Stimulated activated CD8-positive, alpha-beta memory T cell treated with anti-CD3 and anti-CD28 coated beads, Interleukin-15, amount 100 ng/mL, for 4 hours (primary cell): ENCODE measurements around the gene TGM4.

Experiments used
- DNase-seq, 2 donors: peaks; one replicate each; pipeline ENCODE4 v3.0.0-alpha.2; 2020; ENCODE audit warnings: low read depth in 2 of 2

TGM4 gene

DNA sequence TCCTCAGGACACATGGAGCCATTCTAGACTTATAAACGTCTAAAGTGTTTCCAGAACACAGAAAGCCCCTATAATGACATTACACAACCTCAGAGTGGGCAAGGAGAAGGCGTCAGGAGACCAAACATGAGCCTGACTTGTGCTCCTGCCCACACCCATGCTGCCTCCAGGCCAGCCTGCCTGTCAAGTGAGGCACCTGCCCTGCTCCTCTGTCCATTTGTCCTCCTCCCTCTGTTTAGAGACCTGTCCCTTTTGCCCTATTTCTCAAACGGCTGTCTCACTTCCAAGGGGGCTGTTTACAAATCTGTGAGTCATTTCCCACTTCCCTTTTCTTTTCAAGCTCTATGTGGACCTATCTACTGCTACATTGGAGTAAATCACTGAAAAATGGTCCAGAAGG lies 80.6 kb downstream of the TGM4 start:
- DNase-seq, result no peak

DNA sequence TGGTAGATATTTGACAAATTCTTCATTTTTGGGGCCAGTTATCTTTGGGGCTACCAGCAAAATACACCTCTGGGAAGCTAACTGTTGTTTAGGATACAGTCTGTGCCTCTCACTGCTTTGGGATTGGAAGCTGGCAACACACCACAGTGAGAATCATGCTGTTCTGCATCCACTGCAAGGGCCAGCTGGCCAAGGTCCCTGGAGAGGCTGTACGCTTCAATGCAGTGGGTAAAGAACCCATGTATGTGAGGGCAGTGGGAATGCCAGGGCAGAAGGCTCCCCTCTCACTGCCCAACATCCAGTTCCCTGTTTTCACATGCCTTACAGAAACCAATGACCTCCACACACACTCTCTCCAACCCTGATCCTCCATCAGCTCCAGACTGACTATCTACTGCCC lies 81.5 kb downstream of the TGM4 start:
- DNase-seq, result no peak

DNA sequence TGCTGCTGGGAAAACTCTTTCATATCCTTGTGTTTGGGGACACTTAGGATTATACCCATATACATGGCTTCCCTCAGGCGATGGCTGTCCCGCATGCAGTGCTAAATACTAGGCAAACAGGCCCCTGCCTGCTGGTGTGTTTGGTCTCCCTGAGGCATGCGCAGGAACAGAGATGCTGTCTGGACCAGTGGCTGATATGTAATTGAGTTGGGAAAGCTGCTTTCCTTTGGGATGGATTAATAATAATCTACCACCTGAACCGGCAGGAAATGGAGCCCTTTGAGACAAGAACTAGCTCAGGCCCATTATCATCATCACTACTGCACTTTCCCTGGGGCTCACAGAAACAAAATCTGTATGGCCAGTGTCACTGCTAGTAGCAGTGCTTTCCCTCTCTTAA lies 83.6 kb downstream of the TGM4 start:
- no peak for DNase-seq

DNA sequence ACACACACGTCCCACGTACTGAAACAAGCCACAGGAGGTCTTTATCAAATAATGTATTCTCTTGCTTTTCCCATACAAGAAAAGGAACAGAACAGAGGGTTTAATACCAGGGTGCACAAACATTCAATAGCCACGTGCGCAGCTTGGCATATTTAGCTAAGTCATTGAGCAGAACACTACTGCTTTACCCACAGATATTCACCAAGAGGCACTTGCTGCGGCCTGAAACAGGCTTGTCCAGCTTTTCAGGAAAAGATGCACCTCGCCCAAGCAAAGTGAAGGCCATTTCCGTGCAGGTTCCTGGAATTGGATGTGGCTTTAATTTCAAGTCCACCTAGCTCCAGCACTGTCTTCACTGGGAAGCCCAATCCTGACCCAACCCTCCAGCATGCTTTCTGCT lies 84.0 kb downstream of the TGM4 start:
- DNase-seq, result no peak

DNA sequence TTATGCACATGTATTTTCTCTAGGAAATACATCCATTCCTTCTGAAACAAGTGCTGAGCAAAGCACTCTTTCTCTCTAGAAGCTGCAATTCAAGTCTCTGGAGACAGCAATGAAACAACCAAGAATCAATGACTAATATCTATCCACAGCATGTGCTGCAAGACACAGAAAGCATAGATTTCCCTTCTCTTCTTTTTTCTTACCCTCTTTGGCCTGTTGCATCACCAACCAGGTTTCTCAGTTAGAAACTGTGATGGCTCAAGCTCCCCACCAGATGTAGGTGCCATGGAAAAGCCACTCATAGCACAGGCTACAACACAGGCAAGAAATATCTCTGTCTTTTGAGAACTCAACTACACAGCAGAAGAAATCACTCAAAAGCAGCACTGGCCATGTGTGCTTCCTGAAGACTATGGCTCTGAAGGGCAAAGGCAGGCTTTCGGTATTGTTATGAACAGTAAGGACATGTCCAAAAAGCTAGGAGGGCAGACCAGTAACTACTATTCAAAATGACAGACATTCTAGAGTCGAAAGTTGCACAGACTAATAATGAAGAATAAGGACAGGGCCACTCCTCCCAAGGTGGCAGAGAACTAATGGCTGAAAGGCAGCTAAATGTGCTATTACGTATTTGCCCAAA lies 86.1 kb downstream of the TGM4 start:
- DNase-seq, result no peak

DNA sequence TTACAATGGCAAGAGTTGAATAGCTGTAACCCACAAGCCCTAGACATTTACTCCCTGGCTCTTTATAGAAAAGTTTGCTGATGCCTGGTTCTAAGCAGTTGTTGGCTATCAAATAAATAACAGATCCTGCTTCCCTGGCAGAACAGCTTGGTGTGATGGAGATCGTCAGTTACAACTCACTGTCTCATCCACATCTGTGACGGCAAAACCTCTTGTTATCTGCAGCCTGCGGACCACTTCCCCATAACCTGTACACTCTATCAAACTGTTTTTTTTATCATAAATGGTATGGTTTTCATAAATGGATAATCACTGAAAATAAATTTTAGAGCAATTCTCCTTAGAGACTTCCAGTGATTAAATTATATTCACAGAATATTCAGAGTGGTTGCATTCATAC lies 87.5 kb downstream of the TGM4 start:
- no peak for DNase-seq

DNA sequence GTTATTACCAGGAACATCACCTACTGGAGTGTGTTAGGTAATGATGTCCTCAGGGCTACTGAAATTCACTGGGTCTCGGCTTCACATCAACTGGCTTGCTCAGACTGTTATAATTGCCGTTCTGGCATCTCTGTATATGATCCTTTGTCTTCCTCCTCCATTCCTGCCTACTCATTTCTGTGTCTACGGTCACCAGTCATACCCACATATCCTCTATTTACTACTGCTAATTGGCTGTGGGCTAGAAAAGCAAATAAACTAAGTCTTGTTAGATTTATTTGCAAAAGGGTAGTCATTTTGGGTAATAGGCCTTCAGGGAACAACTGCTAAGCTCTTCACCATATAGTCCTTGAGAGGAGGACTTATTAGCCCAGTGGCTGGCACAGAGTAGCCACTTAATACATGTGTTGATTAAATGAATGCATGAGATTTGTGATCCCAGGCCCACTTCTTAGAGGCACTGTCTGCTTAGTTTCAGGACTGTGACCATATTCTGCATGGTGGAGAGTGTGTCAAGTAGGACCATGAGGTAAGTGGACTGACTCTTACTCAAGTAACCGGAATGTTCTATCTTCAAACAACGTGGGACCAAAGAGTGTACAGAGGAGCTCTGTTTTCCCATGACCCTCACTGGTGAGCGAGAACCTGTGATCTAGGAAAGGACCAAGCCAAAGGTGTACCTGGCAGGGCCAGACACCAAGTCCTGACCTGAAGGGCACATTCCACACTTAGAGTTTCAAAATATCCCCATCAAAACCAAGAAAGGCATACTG lies 88.4 kb downstream of the TGM4 start:
- DNase-seq, result no peak

DNA sequence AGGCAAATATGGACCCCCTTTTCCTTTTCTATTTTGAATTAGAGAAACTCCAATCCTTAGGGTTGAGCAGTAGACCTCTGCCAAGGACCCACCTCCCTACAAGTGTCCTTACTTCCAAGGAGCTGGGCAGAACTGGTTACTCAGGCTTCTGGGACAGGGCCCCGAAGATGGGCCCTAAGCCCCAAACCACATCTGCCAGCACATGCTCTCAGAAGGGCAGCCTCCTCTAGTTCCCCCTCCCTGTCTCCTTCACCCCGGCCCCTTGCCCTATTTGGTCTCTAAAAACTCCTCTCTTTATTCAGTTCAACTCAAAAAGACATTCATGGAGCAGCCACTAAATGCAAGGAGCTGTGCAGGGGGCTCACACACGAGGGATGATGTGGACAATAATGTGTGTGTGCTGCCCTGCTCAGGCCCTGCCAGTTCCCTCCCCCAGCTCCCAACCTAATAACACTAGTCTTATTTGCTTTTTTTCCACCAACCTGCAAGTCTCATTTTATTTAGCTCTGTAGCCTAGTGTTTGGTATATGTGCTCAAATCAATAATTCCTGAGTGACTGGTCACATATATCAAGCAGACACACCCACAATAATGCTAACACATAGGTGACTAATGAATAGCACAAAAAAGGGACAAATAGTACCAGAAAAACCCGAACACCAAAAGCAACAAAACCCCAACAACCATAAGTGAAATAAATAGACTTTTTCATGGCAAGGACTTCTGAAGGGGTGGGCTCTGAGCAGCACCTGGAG lies 89.3 kb downstream of the TGM4 start:
- DNase-seq, result no peak
